Measurements from ENCODE around the gene ITGA3.

DNA sequence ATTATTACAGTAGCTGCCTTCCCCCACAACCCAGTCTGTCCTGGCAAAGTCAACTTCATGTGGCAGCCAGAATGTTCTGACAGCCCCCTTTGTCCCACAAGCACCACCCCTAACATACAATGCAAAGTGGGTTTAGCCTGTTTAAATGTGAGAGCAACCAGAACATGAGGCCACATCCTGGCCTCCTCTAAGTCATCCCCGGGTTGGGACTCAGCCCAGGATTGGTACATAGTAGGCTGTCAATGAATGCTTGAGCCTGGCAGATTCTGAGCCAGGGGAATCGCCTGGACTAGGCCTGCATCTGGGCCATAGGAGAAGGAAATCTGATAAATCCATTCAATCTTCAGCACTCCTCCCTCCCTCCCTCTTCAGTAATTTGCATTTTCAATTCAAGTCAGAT, 4.3 kb upstream of the ITGA3 start:
- no peak for TF ChIP-seq CTCF (IDR thresholded peaks at IDR 0.05)
- no peak for TF ChIP-seq POLR2A (IDR thresholded peaks at IDR 0.05)
